HepG2 (cell line): Measurements from ENCODE around the gene FKBP1B. TPM values are rescaled to one million over a fixed set of nuclear protein-coding genes. Genes with fewer than 3 reads are reported as not detected.

ENCODE experiments used
- CREM ChIP-seq, 2 experiments: sonication (generic) in 1 of 2; formaldehyde crosslinking in 1 of 2; IDR thresholded peaks; 2 replicates each; pipeline versions ENCODE4 v1.4.0 to v1.6.1; 2016 to 2020; ENCODE audit warnings: antibody characterized with exemption in 1 of 2, mild to moderate bottlenecking in 1 of 2, missing genetic modification reagents in 1 of 2
- DNMT1 ChIP-seq: sonication (generic); formaldehyde crosslinking; IDR thresholded peaks from 2 replicates; pipeline ENCODE4 v1.5.1; 2020; ENCODE audit warnings: mild to moderate bottlenecking, missing genetic modification reagents
- RARG ChIP-seq: sonication (generic); formaldehyde crosslinking; IDR thresholded peaks from 2 replicates; pipeline ENCODE4 v1.4.0; 2020; ENCODE audit warnings: low read depth, mild to moderate bottlenecking, missing genetic modification reagents
- SNAPC4 ChIP-seq: sonication (generic); formaldehyde crosslinking; IDR thresholded peaks from 2 replicates; pipeline ENCODE4 v1.4.0; 2020; ENCODE audit warnings: mild to moderate bottlenecking, missing genetic modification reagents
- SRSF1 ChIP-seq: fragments of 200-400 bp; formaldehyde crosslinking; optimal IDR thresholded peaks from 2 replicates; pipeline ENCODE3; 2017; ENCODE audit warnings: mild to moderate bottlenecking, low read depth, low read length, moderate library complexity
- TFDP2 ChIP-seq: sonication (generic); formaldehyde crosslinking; IDR thresholded peaks from 2 replicates; pipeline ENCODE4 v1.4.0; 2020; ENCODE audit warnings: missing genetic modification reagents
- ZFP62 ChIP-seq: sonication (generic); formaldehyde crosslinking; IDR thresholded peaks from 2 replicates; pipeline ENCODE4 v1.4.0; 2020; ENCODE audit warnings: missing genetic modification reagents
- ZFYVE20 ChIP-seq: sonication (generic); formaldehyde crosslinking; IDR thresholded peaks from 2 replicates; pipeline ENCODE4 v1.8.0; 2023; ENCODE audit warnings: low read depth, mild to moderate bottlenecking, moderate library complexity, missing genetic modification reagents, borderline replicate concordance
- ZNF251 ChIP-seq: sonication (generic); formaldehyde crosslinking; IDR thresholded peaks from 2 replicates; pipeline ENCODE4 v1.9.0; 2021; ENCODE audit warnings: mild to moderate bottlenecking, missing genetic modification reagents
- ZNF317 ChIP-seq: sonication (generic); formaldehyde crosslinking; IDR thresholded peaks from 2 replicates; pipeline ENCODE4 v1.5.0; 2020; ENCODE audit warnings: mild to moderate bottlenecking, missing genetic modification reagents
- ZNF343 ChIP-seq: sonication (generic); formaldehyde crosslinking; IDR thresholded peaks from 2 replicates; pipeline ENCODE4 v1.4.0; 2020; ENCODE audit warnings: mild to moderate bottlenecking, missing genetic modification reagents
- ZNF383 ChIP-seq: sonication (generic); formaldehyde crosslinking; IDR thresholded peaks from 2 replicates; pipeline ENCODE4 v1.4.0; 2020; ENCODE audit warnings: missing genetic modification reagents, mild to moderate bottlenecking, borderline replicate concordance
- ZNF597 ChIP-seq: sonication (generic); formaldehyde crosslinking; IDR thresholded peaks from 2 replicates; pipeline ENCODE4 v1.5.0; 2020; ENCODE audit warnings: missing genetic modification reagents
- ZNF724P ChIP-seq: sonication (generic); formaldehyde crosslinking; IDR thresholded peaks from 2 replicates; pipeline ENCODE4 v1.8.0; 2022; ENCODE audit warnings: missing genetic modification reagents, borderline replicate concordance
- ZNF740 ChIP-seq: sonication (generic); formaldehyde crosslinking; IDR thresholded peaks from 2 replicates; pipeline ENCODE4 v1.4.0; 2020; ENCODE audit warnings: missing genetic modification reagents
- polyA plus RNA-seq, 8 experiments: library from polyadenylated mRNA; depleted of rRNA in 3 of 8; stranded (reverse) in 7 of 8; unstranded in 1 of 8; fragments of >200 nt; fragmentation: Illumina TruSeq in 4 of 8; extraction: Trizol in 4 of 8; gene quantifications; 2 replicates each; pipeline versions ENCODE4 v1.2.1 to v1.2.3, GENCODE V29; 2011 to 2016; ENCODE audit warnings: low read depth in 4 of 8, missing spikeins in 1 of 8, mixed read lengths in 1 of 8; ENCODE audit not compliant: insufficient read depth in 1 of 8
- total RNA-seq, 5 experiments: library from RNA; depleted of rRNA; stranded (reverse); fragments of >200 nt; fragmentation: Illumina TruSeq; extraction: Trizol; gene quantifications; 2 replicates each; pipeline ENCODE4 v1.2.3, GENCODE V29; 2016; ENCODE audit warnings: low read depth in 1 of 5
- TF ChIP-seq, protein P1 (sequence below): sonication (generic); formaldehyde crosslinking; IDR thresholded peaks from 2 replicates; pipeline ENCODE4 v1.4.0; 2020; ENCODE audit warnings: missing genetic modification reagents; ENCODE audit errors: not compliant biosample characterization
- TF ChIP-seq, protein P2 (sequence below): sonication (generic); formaldehyde crosslinking; IDR thresholded peaks from 2 replicates; pipeline ENCODE4 v1.4.0; 2020; ENCODE audit warnings: missing genetic modification reagents

FKBP1B gene
- total and polyA plus RNA-seq, 2 of the 13 experiments (the other 11 are each of a cell fraction or from before 2014, with no cell fraction given): 35.2 to 96.3 TPM

GRCh38 chr2:24083567-24084385, 34.2 kb downstream of the FKBP1B start (continued):
- TF ChIP-seq ZNF597 (CRISPR knock-in tag) (no peak), SRSF1 (peak; percentile 74), ZNF343 (CRISPR knock-in tag) (no peak; the same call in none of the 2 replicates), ZNF724P (peak; percentile 94), ZNF317 (CRISPR knock-in tag) (0 out of 2 replicates have a peak, but pooled peaks have one; percentile 14), DNMT1 (CRISPR knock-in tag) (peak; percentile 93; the same call in 1 of the 2 replicates), RARG (no peak), ZFP62 (CRISPR knock-in tag) (no peak), CREM (IDR thresholded peaks at IDR 0.05) (no peak), CREM (CRISPR knock-in tag; IDR thresholded peaks at IDR 0.05) (no peak), SNAPC4 (CRISPR knock-in tag) (no peak; the same call in 1 of the 2 replicates), ZFYVE20 (CRISPR knock-in tag) (peak; percentile 79; the same call in 1 of the 2 replicates), ZNF383 (peak; percentile 83), ZNF740 (CRISPR knock-in tag) (peak; percentile 1; the same call in 1 of the 2 replicates), TFDP2 (CRISPR knock-in tag) (peak; percentile 68; the same call in 1 of the 2 replicates), ZNF251 (CRISPR knock-in tag) (peak; percentile 15; the same call in 1 of the 2 replicates)
- TF ChIP-seq, protein P1, sequence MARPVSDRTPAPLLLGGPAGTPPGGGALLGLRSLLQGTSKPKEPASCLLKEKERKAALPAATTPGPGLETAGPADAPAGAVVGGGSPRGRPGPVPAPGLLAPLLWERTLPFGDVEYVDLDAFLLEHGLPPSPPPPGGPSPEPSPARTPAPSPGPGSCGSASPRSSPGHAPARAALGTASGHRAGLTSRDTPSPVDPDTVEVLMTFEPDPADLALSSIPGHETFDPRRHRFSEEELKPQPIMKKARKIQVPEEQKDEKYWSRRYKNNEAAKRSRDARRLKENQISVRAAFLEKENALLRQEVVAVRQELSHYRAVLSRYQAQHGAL: no peak
- TF ChIP-seq, protein P2, sequence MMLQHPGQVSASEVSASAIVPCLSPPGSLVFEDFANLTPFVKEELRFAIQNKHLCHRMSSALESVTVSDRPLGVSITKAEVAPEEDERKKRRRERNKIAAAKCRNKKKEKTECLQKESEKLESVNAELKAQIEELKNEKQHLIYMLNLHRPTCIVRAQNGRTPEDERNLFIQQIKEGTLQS (CRISPR knock-in tag): peak; percentile 31; the same call in 1 of the 2 replicates
